HCT116 (cell line): ENCODE data around the gene TACC2. TPM values are rescaled to one million over a fixed set of nuclear protein-coding genes. Genes with fewer than 3 reads are reported as not detected.

Experiments
- ATAC-seq: fragments of 200-7000 bp; cut with Tn5 transposase; 2 replicates; pipeline ENCODE4 v1.9.1; 2020; ENCODE audit warnings: mild to moderate bottlenecking, moderate library complexity
- BruUV-seq: library from RNA; stranded (reverse); fragments of 400-500 nt; replicated peaks from 2 replicates; lab custom pipeline; 2021; lab: Mats Ljungman, UMichigan
- CTCF ChIA-PET: fragments of 300-600 bp; sonication (Branson Sonifier 250); formaldehyde crosslinking; loops from one replicate; lab custom pipeline; 2021; ENCODE audit warnings: antibody characterized with exemption; lab: Charles Lee
- POLR2A ChIA-PET: fragments of 300-600, 350-600 bp; sonication (Branson Sonifier 250); formaldehyde crosslinking; loops from one replicate; lab custom pipeline; 2021; ENCODE audit warnings: antibody characterized with exemption; lab: Charles Lee
- RAD21 ChIA-PET, 2 experiments: fragments of 300-600 bp; sonication (Branson Sonifier 250); formaldehyde crosslinking; loops; one replicate each; lab custom pipeline; 2023; ENCODE audit warnings: low total read pairs in 2 of 2; ENCODE audit not compliant: uncharacterized antibody in 2 of 2, unreplicated experiment in 2 of 2, low non-redundant PET in 1 of 2; lab: Charles Lee
- DNase-seq: peaks from one replicate; pipeline ENCODE4 v3.0.0-alpha.2; 2010; ENCODE audit warnings: low read depth, low spot score
- H2AFZ ChIP-seq: fragments of 200-600 bp; shearing (Covaris generic), sonication (generic); 2 replicates; pipeline ENCODE4 v1.6.1; 2017; ENCODE audit warnings: low read depth, mixed run types, mixed read lengths, antibody characterized with exemption, low read length; ENCODE audit not compliant: poor library complexity, severe bottlenecking
- H3K27ac ChIP-seq: 2 replicates; pipeline ENCODE4 v1.5.1; 2012; ENCODE audit warnings: low read depth, low read length
- H3K27me3 ChIP-seq: fragments of 200-600 bp; sonication (generic); 2 replicates; pipeline ENCODE4 v1.6.1; 2016; ENCODE audit warnings: mixed run types, low read length, mixed read lengths; ENCODE audit not compliant: insufficient read depth
- H3K36me3 ChIP-seq, 2 experiments: fragments of 200-500 bp in 1 of 2; fragments of 200-600 bp in 1 of 2; sonication (Bioruptor generic) in 1 of 2; sonication (generic) in 1 of 2; 2 replicates each; pipeline versions ENCODE4 v1.5.1 to v1.6.1; 2014 to 2016; ENCODE audit warnings: low read length in 2 of 2, inconsistent platforms in 1 of 2, mixed read lengths in 1 of 2, mixed run types in 1 of 2; ENCODE audit not compliant: insufficient read depth in 2 of 2, control insufficient read depth in 1 of 2
- H3K4me1 ChIP-seq, 2 experiments: fragments of 200-600 bp in 1 of 2; sonication (generic) in 1 of 2; 2 replicates each; pipeline versions ENCODE4 v1.5.1 to v1.6.1; 2012 to 2017; ENCODE audit warnings: low read length in 2 of 2, inconsistent platforms in 1 of 2, mild to moderate bottlenecking in 1 of 2, mixed read lengths in 1 of 2, mixed run types in 1 of 2, moderate library complexity in 1 of 2; ENCODE audit not compliant: insufficient read depth in 2 of 2, control insufficient read depth in 1 of 2
- H3K4me2 ChIP-seq: fragments of 200-600 bp; sonication (generic); 2 replicates; pipeline ENCODE4 v1.6.1; 2017; ENCODE audit warnings: mixed run types, low read length, mixed read lengths
- H3K4me3 ChIP-seq, 2 experiments: fragments of 200-600 bp in 1 of 2; sonication (generic) in 1 of 2; replicated peaks in 1 of 2; 2 replicates each; pipeline ENCODE4 v1.5.1; 2011 to 2016; ENCODE audit warnings: low read length in 2 of 2, control low read depth in 1 of 2, low read depth in 1 of 2, mild to moderate bottlenecking in 1 of 2, mixed read lengths in 1 of 2, mixed run types in 1 of 2
- H3K79me2 ChIP-seq: fragments of 200-600 bp; sonication (generic); 2 replicates; pipeline ENCODE4 v1.6.1; 2017; ENCODE audit warnings: mild to moderate bottlenecking, mixed run types, low read length, moderate library complexity, mixed read lengths; ENCODE audit not compliant: insufficient read depth
- H3K9ac ChIP-seq: fragments of 200-600 bp; sonication (generic); 2 replicates; pipeline ENCODE4 v1.6.1; 2016; ENCODE audit warnings: low read length, mixed read lengths
- H3K9me2 ChIP-seq: fragments of 200-600 bp; sonication (generic), shearing (Covaris generic); 2 replicates; pipeline ENCODE4 v1.6.1; 2017; ENCODE audit warnings: mixed run types, mild to moderate bottlenecking, moderate library complexity; ENCODE audit not compliant: insufficient read depth
- H3K9me3 ChIP-seq, 2 experiments: fragments of 200-500 bp in 1 of 2; fragments of 200-600 bp in 1 of 2; sonication (Bioruptor generic) in 1 of 2; sonication (generic) in 1 of 2; 2 replicates each; pipeline ENCODE4 v1.6.1; 2014 to 2017; ENCODE audit warnings: low read length in 2 of 2, mixed read lengths in 2 of 2, inconsistent platforms in 1 of 2, low read depth in 1 of 2, mild to moderate bottlenecking in 1 of 2, mixed run types in 1 of 2, moderate library complexity in 1 of 2; ENCODE audit not compliant: control insufficient read depth in 1 of 2, insufficient read depth in 1 of 2
- H4K20me1 ChIP-seq: fragments of 200-600 bp; sonication (generic), shearing (Covaris generic); 2 replicates; pipeline ENCODE4 v1.6.1; 2017; ENCODE audit warnings: mixed run types, mild to moderate bottlenecking, moderate library complexity; ENCODE audit not compliant: insufficient read depth
- CBX3 ChIP-seq: IDR thresholded peaks from 2 replicates; pipeline ENCODE4 v1.6.1; 2012; ENCODE audit warnings: low read depth
- CEBPB ChIP-seq: IDR thresholded peaks from 2 replicates; pipeline ENCODE4 v1.6.1; 2012; ENCODE audit warnings: low read depth
- EGR1 ChIP-seq: IDR thresholded peaks from 2 replicates; pipeline ENCODE4 v1.6.1; 2012; ENCODE audit warnings: low read depth
- EZH2 ChIP-seq: fragments of 200-600 bp; sonication (generic); IDR thresholded peaks from 2 replicates; pipeline ENCODE4 v1.6.1; 2017; ENCODE audit warnings: antibody characterized with exemption, mixed run types
- EZH2phosphoT487 ChIP-seq: fragments of 200-600 bp; IDR thresholded peaks from 2 replicates; pipeline ENCODE4 v1.6.1; 2018; ENCODE audit warnings: antibody characterized with exemption, borderline replicate concordance
- FOSL1 ChIP-seq: IDR thresholded peaks from 2 replicates; pipeline ENCODE4 v1.6.1; 2012; ENCODE audit warnings: low read depth
- JUND ChIP-seq: IDR thresholded peaks from 2 replicates; pipeline ENCODE4 v1.6.1; 2012
- POLR2AphosphoS5 ChIP-seq: IDR thresholded peaks from 2 replicates; pipeline ENCODE4 v1.6.1; 2011; ENCODE audit warnings: mild to moderate bottlenecking, low read depth, low read length, moderate library complexity
- RAD21 ChIP-seq: IDR thresholded peaks from 2 replicates; pipeline ENCODE4 v1.6.1; 2012; ENCODE audit warnings: low read depth, mild to moderate bottlenecking
- SIN3A ChIP-seq: IDR thresholded peaks from 2 replicates; pipeline ENCODE4 v1.6.1; 2012; ENCODE audit warnings: low read depth
- SP1 ChIP-seq: IDR thresholded peaks from 2 replicates; pipeline ENCODE4 v1.6.1; 2012; ENCODE audit warnings: low read depth
- TCF7L2 ChIP-seq: IDR thresholded peaks from 2 replicates; pipeline ENCODE4 v1.7.0; 2011; ENCODE audit warnings: borderline replicate concordance, inconsistent platforms; ENCODE audit not compliant: insufficient read depth, insufficient read length; ENCODE audit errors: extremely low read depth
- ZFX ChIP-seq: fragments of 450-650 bp; IDR thresholded peaks from 2 replicates; pipeline ENCODE4 v1.6.1; 2017
- intact Hi-C: fragments of 100-400 bp; cut with micrococcal nuclease; formaldehyde crosslinking; loops from 2 replicates; pipeline ENCODE4 v1.10.0; 2022
- total RNA-seq: library from RNA; stranded (reverse); gene quantifications from one replicate; pipeline ENCODE4 v1.2.1, GENCODE V29; 2021; ENCODE audit not compliant: unreplicated experiment
- TF ChIP-seq, protein P1 (sequence below), 3 experiments: fragments of 200-600 bp in 1 of 3; sonication (generic) in 1 of 3; IDR thresholded peaks in 2 of 3; conservative IDR thresholded peaks in 1 of 3; 2 replicates each; pipeline ENCODE4 v1.5.1; 2012 to 2017; ENCODE audit warnings: low read depth in 2 of 3, low read length in 2 of 3, antibody characterized with exemption in 1 of 3, borderline replicate concordance in 1 of 3, control low read depth in 1 of 3, mild to moderate bottlenecking in 1 of 3, mixed read lengths in 1 of 3, mixed run types in 1 of 3, moderate library complexity in 1 of 3; ENCODE audit not compliant: insufficient read depth in 1 of 3
- TF ChIP-seq, protein P2 (sequence below): IDR thresholded peaks from 2 replicates; pipeline ENCODE4 v1.6.1; 2012

TACC2 gene
- total RNA-seq, 1 experiment from 2014 or later, result 38.6 TPM

DNA sequence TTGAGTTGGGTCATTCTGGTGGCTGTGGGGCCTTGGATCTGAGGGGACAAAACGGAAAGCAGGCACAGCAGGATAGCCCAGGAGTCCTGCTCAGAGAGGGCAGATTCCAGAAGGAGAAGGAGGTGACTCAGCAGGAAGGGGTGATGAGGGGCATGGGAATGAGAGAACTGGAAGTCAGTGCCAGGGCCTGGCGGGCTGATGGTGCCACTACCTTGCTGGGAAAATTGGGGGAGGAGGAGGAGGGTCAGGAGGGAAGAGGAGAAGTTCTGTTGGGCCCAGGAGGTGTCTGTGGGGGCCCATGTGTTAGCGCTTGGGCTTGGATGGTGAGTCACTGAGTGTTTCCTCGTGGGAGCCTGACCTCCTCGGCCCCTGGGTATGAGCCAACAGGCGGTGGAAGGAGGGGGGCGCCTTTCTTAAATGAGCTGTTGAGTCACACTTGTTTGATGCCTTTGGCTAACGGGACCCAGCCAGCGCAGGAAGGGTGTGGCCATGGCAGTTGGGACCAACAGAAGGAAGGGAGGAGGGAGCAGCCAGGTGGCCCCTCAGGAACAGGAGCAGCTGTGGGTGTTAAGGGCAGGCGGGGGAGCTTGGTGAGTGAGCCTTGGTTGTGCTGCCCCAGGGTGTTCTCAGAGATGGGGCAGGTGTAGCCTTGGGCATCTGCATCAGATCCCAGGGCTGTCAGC lies 152.1 kb downstream of the TACC2 start:
- Histone ChIP-seq H3K9ac (peak overlapping the region; percentile 37), H3K36me3 (peaks cover 0 to 19% of the 10 kb centered on the region in 2 experiments; a peak in 2 of 4 replicates), H3K4me3 (peak overlapping the region; percentile 10 to 44), H2AFZ (no peak overlapping the region), H3K4me2 (peak overlapping the region; percentile 74), H3K9me2 (no peaks in the 10 kb centered on the region), H3K27me3 (no peaks in the 10 kb centered on the region), H3K4me1 (peaks cover 31 to 38% of the 10 kb centered on the region in 2 experiments), H3K79me2 (no peaks in the 10 kb centered on the region), H4K20me1 (no peaks in the 10 kb centered on the region), H3K9me3 (peaks cover 0 to 5% of the 10 kb centered on the region in 2 experiments; a peak in 1 of 4 replicates), H3K27ac (peak overlapping the region; percentile 71)
- DNase-seq, result peak; percentile 73
- TF ChIP-seq EZH2phosphoT487 (no peak), SIN3A (peak; percentile 79), SP1 (peak; percentile 81), TCF7L2 (peak; percentile 92), JUND (peak; percentile 86), CBX3 (0 out of 2 replicates have a peak, but pooled peaks have one; percentile 83), POLR2AphosphoS5 (peak; percentile 59), RAD21 (peak; percentile 9; the same call in 1 of the 2 replicates), CEBPB (peak; percentile 66), EZH2 (no peak), EGR1 (no peak), FOSL1 (peak; percentile 86), ZFX (no peak; the same call in 1 of the 2 replicates)
- TF ChIP-seq, protein P1, sequence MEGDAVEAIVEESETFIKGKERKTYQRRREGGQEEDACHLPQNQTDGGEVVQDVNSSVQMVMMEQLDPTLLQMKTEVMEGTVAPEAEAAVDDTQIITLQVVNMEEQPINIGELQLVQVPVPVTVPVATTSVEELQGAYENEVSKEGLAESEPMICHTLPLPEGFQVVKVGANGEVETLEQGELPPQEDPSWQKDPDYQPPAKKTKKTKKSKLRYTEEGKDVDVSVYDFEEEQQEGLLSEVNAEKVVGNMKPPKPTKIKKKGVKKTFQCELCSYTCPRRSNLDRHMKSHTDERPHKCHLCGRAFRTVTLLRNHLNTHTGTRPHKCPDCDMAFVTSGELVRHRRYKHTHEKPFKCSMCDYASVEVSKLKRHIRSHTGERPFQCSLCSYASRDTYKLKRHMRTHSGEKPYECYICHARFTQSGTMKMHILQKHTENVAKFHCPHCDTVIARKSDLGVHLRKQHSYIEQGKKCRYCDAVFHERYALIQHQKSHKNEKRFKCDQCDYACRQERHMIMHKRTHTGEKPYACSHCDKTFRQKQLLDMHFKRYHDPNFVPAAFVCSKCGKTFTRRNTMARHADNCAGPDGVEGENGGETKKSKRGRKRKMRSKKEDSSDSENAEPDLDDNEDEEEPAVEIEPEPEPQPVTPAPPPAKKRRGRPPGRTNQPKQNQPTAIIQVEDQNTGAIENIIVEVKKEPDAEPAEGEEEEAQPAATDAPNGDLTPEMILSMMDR (IDR thresholded peaks at IDR 0.05 in 2 of 3, conservative IDR thresholded peaks at IDR 0.05 in 1 of 3; ENCODE audit: borderline replicate concordance in 1 of 3, insufficient read depth in 1 of 3, low read depth in 2 of 3, low read length in 2 of 3), result peak in 1 of 3 experiments; percentile 17; a peak in 2 of 6 replicates
- TF ChIP-seq, protein P2, sequence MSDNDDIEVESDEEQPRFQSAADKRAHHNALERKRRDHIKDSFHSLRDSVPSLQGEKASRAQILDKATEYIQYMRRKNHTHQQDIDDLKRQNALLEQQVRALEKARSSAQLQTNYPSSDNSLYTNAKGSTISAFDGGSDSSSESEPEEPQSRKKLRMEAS, result peak; percentile 71
- ChIA-PET RAD21 (interaction anchor here in 1 of 2 experiments (1.1 kb wide), 1 partner anchor 28 kb away, joined by 3 read pairs; no protein-coding TSS in a partner anchor), CTCF (interaction anchor here (1.0 to 3.0 kb wide), 12 partner anchors 9 to 424 kb away, joined by 3 to 15 read pairs (median 4); partner anchors contain the start of gene BTBD16), POLR2A (interaction anchor here (1.0 to 1.3 kb wide), 2 partner anchors 9 to 28 kb away, joined by 3 to 5 read pairs; no protein-coding TSS in a partner anchor)
- peak; percentile 86 for ATAC-seq
- BruUV-seq, result no TSS peak
- intact Hi-C loops, result loop anchor here (1.0 to 10.0 kb wide), 5 partner anchors 87 to 561 kb away; partner anchors contain the start of genes ATE1 and DMBT1
